Measurements from ENCODE around the gene ADIRF.
"Not testable (repeated sequence)": the region's sequence is repeated elsewhere in the genome, so short reads cannot be mapped to it uniquely, and the experiment has no call there.

The ADIRF gene

DNA sequence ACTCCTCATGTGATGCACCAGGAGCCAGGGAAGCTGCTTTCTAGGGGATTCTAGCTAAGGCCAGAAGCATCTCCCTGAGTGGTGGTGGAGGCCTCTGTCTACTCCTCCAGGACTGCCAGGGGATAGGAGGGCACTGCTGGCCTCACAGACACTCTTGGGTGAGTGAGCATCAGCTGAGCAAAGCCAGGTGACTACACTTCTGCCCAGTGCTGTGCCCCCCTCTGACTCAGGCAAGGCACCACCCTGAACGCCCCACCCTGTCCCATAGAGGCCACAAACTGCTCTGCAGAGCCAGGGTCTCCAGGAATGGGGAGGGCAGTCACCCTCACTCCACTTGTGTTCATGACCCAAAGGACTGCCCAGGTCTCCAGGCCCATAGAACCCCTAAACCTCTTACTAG, 51.2 kb downstream of the ADIRF start:
- not testable (repeated sequence) for H3K4me3 ChIP-seq (ENCODE audit: low read depth, low read length); DNase-seq (ENCODE audit: low read depth)

DNA sequence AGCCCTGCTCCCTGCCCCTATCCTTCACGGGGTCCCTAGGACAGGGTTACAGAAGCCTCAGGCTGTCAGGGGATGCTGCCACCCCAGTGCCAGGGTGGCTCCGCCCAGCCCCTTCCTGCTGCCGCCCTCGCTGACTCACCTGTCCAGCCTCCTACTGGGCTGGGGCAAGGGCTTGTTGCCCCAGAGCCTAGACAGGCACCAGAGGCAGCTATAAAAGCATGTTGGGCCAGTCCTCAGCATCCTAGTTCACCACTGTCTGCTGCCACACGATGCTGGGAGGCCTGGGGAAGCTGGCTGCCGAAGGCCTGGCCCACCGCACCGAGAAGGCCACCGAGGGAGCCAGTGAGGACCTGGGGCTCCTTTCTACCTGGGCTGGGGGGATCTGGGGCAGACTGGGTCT, 51.8 kb downstream of the ADIRF start, which contains the start of gene FAM25A:
FAM25A (plus strand) TSS at position 239 of the 400 bp plus-strand sequence; CDS start at position 270, 31 bp downstream.
- DNase-seq (ENCODE audit: low read depth); H3K4me3 ChIP-seq (ENCODE audit: low read depth, low read length): not testable (repeated sequence)
